ENCODE measurements around the gene TRAPPC3.

TRAPPC3 gene

DNA sequence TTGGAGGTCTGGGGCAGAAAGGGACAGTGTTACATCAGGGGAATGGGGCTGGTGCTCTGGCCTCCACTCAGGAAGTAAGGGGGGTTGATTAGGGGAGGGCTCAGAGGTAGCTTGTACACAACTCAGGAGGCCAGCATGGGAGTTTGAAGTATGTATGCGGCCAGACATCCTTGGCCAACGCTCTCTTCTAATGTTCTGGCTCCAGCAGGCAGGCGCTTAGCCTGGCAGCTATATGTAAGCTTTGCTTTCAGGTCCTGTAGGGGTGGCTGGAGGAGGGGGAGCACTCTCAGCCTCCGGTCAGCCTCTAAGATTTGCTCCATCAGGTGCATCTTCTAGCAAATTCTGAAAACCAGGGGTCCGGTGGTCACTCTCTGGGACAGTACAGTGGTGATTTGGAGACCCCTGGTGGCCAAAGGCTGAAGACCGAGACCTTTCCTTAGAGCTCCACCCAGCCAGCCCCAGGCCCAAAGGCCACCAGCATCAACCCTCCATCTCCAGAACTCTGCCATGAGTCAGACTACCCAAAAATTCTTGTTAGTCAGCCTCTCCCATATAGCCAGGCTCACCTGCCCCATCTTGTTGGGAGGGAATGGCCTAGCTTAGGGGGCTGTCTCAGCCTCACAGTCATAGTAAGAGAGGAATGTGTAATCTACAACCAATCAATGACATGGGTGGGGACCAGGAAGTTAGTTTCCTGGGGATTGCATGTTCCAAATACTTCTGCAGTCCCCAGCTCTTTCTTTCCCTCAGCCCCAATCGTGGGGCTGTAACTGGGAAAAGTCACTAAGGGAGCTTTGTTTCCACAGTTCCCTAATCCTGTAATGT is 14.6 kb downstream of the TRAPPC3 start:
- no peak overlapping the region for H3K4me3 ChIP-seq (ENCODE audit: low read length)
- WGBS, result 65% methylated on average over 7 of the region's 7 CpGs
- H3K36me3 ChIP-seq (ENCODE audit: insufficient read depth, low read length), result peaks cover 23% of the 10 kb centered on the region
- peaks cover 4% of the 10 kb centered on the region; the same call in 1 of the 2 replicates for H3K4me1 ChIP-seq (ENCODE audit: insufficient read depth, low read length)
- no peak overlapping the region for H3K27ac ChIP-seq (ENCODE audit: low read depth, low read length)
- H3K27me3 ChIP-seq (ENCODE audit: insufficient read depth, low read length), result no peaks in the 10 kb centered on the region
- no peaks in the 10 kb centered on the region for H3K9me3 ChIP-seq (ENCODE audit: insufficient read depth, low read depth, low read length)
- no peak overlapping the region for H3K9ac ChIP-seq (ENCODE audit: low read depth, low read length)

DNA sequence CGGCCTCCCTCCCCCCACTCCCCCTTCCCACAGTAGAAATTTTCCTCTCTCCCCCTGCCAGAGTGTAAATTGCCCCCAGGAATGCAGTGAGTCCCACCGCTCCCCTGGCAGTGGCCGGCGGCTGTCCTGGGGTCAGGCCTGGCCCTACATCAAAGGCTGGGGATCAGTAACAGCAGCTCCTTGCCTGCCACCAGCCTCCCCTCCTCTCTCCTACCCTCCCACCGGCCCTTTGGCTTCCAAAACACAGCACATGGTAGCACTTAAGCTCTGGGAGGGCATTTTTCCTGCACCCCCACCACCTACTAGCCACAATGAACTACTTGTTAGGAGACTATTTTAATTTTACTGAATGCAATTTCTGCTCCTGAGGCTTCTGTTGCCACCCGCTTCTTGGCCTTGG is 15.3 kb downstream of the TRAPPC3 start:
- 57% methylated on average over 6 of the region's 6 CpGs for WGBS
- H3K9me3 ChIP-seq (ENCODE audit: insufficient read depth, low read depth, low read length), result no peaks in the 10 kb centered on the region
- H3K36me3 ChIP-seq (ENCODE audit: insufficient read depth, low read length), result peaks cover 20% of the 10 kb centered on the region
- H3K4me1 ChIP-seq (ENCODE audit: insufficient read depth, low read length), result peaks cover 4% of the 10 kb centered on the region; the same call in 1 of the 2 replicates
- H3K27me3 ChIP-seq (ENCODE audit: insufficient read depth, low read length), result no peaks in the 10 kb centered on the region
- no peak overlapping the region for H3K27ac ChIP-seq (ENCODE audit: low read depth, low read length)
- H3K4me3 ChIP-seq (ENCODE audit: low read length), result no peak overlapping the region
- no peak overlapping the region for H3K9ac ChIP-seq (ENCODE audit: low read depth, low read length)

DNA sequence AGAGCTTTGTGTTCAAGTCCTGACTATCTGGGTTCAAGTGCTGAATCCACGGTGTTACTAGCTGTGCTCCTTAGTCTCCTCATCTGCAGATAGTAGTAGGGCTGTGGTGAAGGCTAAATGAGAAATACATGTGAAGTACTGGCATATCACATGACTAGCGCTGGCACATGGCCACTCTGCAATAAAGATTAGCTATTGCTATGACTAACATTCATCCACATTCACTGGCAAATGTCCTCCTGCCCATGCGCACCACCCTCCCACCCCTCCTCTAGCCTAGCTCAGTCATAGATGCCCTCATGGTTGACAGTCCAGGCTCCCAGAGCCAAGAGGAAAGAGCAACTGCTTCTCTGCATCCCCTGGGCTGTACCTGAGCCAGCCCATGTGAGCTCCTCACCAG is 15.8 kb downstream of the TRAPPC3 start:
- Histone ChIP-seq H3K27me3 (ENCODE audit: insufficient read depth, low read length) (no peaks in the 10 kb centered on the region), H3K9me3 (ENCODE audit: insufficient read depth, low read depth, low read length) (no peaks in the 10 kb centered on the region), H3K4me3 (ENCODE audit: low read length) (no peak overlapping the region), H3K9ac (ENCODE audit: low read depth, low read length) (no peak overlapping the region), H3K4me1 (ENCODE audit: insufficient read depth, low read length) (peaks cover 4% of the 10 kb centered on the region; the same call in 1 of the 2 replicates), H3K27ac (ENCODE audit: low read depth, low read length) (no peak overlapping the region), H3K36me3 (ENCODE audit: insufficient read depth, low read length) (peaks cover 18% of the 10 kb centered on the region)
- WGBS, result 94% methylated on average over 3 of the region's 3 CpGs

DNA sequence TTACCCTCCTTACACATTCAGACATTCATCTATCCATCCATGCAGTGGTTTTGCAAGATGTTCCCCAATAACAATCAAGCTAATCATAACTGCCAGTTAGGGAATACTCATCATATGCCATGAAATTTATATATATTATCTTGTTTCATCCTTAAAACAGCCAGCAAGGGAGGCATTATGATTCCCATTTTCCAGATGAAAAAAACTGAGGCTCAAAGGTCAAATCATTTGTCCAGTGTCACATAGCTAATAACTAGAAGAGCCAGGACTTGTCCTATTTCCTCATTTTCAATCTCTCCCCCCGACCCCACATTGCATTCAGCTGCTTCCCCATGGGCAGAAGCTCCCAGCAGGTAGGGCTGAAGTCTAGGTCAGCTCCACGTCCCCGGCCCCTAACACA is 17.3 kb downstream of the TRAPPC3 start:
- H3K9ac ChIP-seq (ENCODE audit: low read depth, low read length), result no peak overlapping the region

DNA sequence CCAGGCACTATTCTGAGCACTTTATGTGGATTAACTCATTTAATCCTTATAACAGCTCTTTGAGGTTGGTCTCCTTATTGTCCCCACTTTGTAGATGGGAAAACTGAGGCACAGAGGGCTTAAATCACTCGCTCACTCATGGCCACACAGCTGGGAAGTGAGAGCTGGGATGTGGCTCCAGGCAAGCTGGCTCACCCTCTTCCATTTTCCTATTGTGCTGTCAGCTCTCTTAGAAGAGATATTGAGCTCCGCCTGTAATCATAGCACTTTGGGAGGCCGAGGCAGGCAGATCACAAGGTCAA is 20.4 kb downstream of the TRAPPC3 start:
- Histone ChIP-seq H3K4me3 (ENCODE audit: low read length) (no peak overlapping the region), H3K27me3 (ENCODE audit: insufficient read depth, low read length) (peaks cover 27% of the 10 kb centered on the region)
- WGBS, result 91% methylated on average over 3 of the region's 3 CpGs

More for the DNA sequence above, 17.3 kb downstream of the TRAPPC3 start:
- Histone ChIP-seq H3K27me3 (ENCODE audit: insufficient read depth, low read length) (no peaks in the 10 kb centered on the region), H3K4me1 (ENCODE audit: insufficient read depth, low read length) (peaks cover 4% of the 10 kb centered on the region; the same call in 1 of the 2 replicates), H3K27ac (ENCODE audit: low read depth, low read length) (no peak overlapping the region), H3K9me3 (ENCODE audit: insufficient read depth, low read depth, low read length) (no peaks in the 10 kb centered on the region), H3K36me3 (ENCODE audit: insufficient read depth, low read length) (peaks cover 4% of the 10 kb centered on the region; the same call in 1 of the 2 replicates), H3K4me3 (ENCODE audit: low read length) (no peak overlapping the region)
- 87% methylated on average over 3 of the region's 3 CpGs for WGBS

DNA sequence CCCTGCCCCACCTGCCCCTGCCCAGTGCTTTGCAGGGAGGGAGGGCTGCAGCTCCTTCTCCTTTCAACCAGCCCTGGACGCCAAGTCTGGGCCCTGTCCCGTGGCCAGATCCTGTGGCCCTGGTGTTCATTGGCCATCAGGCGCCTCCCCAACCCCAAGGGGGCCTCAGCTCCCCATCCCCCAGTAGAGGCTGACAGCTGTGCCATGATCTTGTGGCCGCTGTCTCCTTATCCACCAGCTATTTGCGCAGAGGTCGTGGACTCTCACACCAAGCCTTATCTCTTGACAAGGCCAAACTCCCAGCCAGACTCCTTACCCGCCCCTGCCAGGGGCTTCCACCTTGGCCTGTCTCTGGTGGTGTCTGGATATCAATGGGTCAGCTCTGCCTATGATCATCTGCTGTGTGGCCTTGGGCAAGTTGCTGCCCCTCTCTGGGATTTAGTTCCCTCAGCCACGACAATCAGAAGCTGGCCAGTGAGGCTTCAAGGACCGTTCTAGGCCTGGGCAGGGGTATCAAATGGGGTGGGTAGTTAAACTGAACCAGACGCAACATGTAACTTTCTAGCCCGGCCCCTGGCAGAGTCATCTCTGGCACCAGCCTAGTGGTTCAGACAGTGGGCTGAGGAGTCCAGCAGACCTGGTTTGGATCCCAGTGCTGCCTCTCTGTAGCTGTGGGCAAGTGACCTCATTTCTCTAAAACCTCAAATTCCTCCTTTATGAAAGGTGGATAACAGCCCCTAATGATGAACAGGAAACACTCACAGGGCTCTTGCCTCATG is 21.0 kb downstream of the TRAPPC3 start:
- no peaks in the 10 kb centered on the region for H3K9me3 ChIP-seq (ENCODE audit: insufficient read depth, low read depth, low read length)
- no peak overlapping the region for H3K9ac ChIP-seq (ENCODE audit: low read depth, low read length)
- H3K27ac ChIP-seq (ENCODE audit: low read depth, low read length), result no peak overlapping the region
- peaks cover 32% of the 10 kb centered on the region for H3K27me3 ChIP-seq (ENCODE audit: insufficient read depth, low read length)
- no peaks in the 10 kb centered on the region for H3K36me3 ChIP-seq (ENCODE audit: insufficient read depth, low read length)
- H3K4me1 ChIP-seq (ENCODE audit: insufficient read depth, low read length), result no peaks in the 10 kb centered on the region
- no peak overlapping the region for H3K4me3 ChIP-seq (ENCODE audit: low read length)
- 86% methylated on average over 11 of the region's 11 CpGs for WGBS

More for the DNA sequence above, 20.4 kb downstream of the TRAPPC3 start:
- H3K27ac ChIP-seq (ENCODE audit: low read depth, low read length), result no peak overlapping the region
- H3K9ac ChIP-seq (ENCODE audit: low read depth, low read length), result no peak overlapping the region
- no peaks in the 10 kb centered on the region for H3K36me3 ChIP-seq (ENCODE audit: insufficient read depth, low read length)
- H3K4me1 ChIP-seq (ENCODE audit: insufficient read depth, low read length), result no peaks in the 10 kb centered on the region
- H3K9me3 ChIP-seq (ENCODE audit: insufficient read depth, low read depth, low read length), result no peaks in the 10 kb centered on the region

DNA sequence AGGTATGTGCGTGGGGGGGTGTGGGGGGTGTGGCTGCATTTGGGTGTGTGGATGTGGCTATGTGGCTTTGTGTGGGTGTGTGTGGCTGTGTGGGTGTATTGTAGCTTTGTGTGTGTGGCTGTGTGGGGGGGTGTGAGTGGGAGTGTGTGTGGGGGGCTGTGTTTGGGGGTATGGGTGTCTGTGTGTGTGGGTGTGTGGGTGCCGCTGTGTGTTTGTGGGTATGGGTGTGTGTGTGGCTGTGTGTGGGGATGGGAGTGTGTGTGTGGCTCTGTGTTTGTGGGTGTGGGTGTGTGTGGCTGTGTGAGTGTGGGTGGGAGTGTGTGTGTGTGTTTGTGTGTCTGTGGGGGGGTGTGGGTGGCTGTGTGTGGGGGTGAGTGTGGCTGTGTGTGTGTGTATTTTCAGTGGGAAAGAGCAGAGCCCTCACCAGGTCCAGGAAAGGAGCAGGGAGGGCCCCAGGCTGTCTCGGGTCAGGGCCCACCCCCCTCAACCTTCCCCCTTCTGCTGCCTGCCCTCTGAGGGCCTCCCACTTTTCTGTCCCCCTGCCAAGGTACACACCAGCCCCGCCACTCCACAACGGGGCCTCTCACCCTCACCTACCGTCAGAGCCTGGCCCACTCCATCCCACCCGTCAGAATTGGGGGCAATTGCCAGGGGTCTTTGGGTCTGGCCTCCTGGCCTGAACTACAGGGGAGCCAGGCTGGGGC is 22.3 kb downstream of the TRAPPC3 start:
- WGBS, result 90% methylated on average over 7 of the region's 7 CpGs
- Histone ChIP-seq H3K36me3 (ENCODE audit: insufficient read depth, low read length) (no peaks in the 10 kb centered on the region), H3K4me1 (ENCODE audit: insufficient read depth, low read length) (no peaks in the 10 kb centered on the region), H3K9me3 (ENCODE audit: insufficient read depth, low read depth, low read length) (no peaks in the 10 kb centered on the region), H3K9ac (ENCODE audit: low read depth, low read length) (no peak overlapping the region), H3K4me3 (ENCODE audit: low read length) (no peak overlapping the region), H3K27me3 (ENCODE audit: insufficient read depth, low read length) (peaks cover 42% of the 10 kb centered on the region), H3K27ac (ENCODE audit: low read depth, low read length) (no peak overlapping the region)

DNA sequence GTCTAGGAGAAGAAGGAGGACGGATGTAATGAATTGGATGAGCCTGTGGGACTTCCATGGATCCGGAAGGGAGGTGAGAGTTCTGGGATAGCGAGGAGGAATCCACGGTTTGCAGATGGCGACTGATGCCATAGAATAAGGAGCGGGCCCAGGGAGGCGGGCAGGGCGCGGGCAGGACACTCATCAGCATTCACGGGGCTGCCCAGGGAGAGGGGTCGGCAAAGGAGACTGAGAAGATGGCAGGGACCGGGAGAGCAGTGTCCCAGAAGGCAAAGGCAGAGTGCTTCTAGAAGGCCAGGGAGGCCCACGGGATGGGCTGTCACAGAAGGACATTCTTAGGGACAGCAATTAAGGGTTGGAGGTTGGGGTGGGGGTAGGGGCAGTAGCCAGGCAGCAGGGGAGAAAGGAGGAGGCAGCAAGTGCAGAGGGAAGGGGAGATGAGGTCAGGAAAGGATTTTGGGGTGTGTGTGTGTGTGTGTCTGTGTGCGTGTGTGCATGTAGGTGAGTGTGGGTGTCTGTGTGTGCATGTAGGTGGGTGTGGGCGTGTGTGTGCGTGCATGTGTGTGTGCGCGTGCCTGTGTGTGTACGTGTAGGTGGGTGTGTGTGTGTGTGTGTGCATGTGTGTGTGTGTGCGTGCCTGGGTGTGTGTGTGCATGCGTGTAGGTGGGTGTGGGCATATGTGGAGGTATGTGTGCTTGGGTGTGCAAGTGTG is 23.1 kb downstream of the TRAPPC3 start:
- H3K4me3 ChIP-seq (ENCODE audit: low read length), result no peak overlapping the region
- no peaks in the 10 kb centered on the region for H3K9me3 ChIP-seq (ENCODE audit: insufficient read depth, low read depth, low read length)
- no peaks in the 10 kb centered on the region for H3K36me3 ChIP-seq (ENCODE audit: insufficient read depth, low read length)
- 82% methylated on average over 21 of the region's 21 CpGs for WGBS
- peaks cover 42% of the 10 kb centered on the region for H3K27me3 ChIP-seq (ENCODE audit: insufficient read depth, low read length)
- no peak overlapping the region for H3K9ac ChIP-seq (ENCODE audit: low read depth, low read length)
- H3K27ac ChIP-seq (ENCODE audit: low read depth, low read length), result no peak overlapping the region
- no peaks in the 10 kb centered on the region for H3K4me1 ChIP-seq (ENCODE audit: insufficient read depth, low read length)

DNA sequence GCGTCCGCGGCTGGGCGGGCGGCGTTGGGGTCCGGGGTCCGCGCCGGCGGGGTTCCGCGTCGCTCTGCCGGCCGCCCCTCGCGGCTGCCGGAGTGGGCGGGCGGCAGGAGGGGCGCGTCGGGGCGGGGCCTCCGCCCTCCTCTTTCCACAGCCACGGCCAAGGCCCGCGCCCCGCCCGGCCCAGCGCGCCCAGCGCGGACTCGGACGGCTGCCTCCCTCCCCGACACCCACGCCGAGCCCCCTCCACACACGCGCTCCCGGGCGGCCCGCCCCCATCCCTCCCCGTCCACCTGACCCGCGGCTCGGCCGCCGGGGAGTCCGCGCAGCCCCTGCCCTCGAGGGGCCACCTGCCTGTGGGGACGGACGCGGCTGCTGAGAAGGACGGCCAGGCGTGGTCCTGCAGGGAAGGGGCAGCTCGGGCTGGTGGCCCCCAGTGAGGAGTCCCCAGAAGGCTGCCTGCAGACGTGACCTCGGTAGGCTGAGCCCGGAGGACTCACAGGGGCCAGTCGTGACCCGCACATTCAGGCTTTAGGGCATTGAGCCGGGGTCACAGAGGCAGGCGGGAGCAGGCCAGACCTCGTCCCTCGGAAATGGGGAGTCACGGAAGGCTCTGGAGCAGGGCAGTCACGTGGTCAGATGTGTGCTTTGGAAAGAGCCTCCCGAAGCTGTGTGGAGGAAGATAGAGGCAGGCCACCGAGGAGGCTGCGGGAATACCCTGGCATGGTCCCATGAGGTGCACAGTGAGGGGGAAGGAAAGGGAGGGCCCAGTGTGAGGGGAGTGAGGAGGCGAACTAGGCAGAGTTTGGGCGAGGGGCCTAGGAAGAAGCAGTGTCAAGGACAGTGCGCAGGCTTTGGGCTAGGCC is 23.9 kb downstream of the TRAPPC3 start, which contains the start of gene COL8A2:
TSS of gene COL8A2 (minus strand) at position 94 of the 863 bp plus-strand sequence. CDS start 24,980 bp downstream, outside the sequence.
- Histone ChIP-seq H3K27me3 (ENCODE audit: insufficient read depth, low read length) (peaks cover 42% of the 10 kb centered on the region), H3K36me3 (ENCODE audit: insufficient read depth, low read length) (no peaks in the 10 kb centered on the region), H3K4me1 (ENCODE audit: insufficient read depth, low read length) (no peaks in the 10 kb centered on the region), H3K4me3 (ENCODE audit: low read length) (peak within 1 kb of the TSS; percentile 46), H3K27ac (ENCODE audit: low read depth, low read length) (no peak within 1 kb of the TSS), H3K9me3 (ENCODE audit: insufficient read depth, low read depth, low read length) (no peaks in the 10 kb centered on the region), H3K9ac (ENCODE audit: low read depth, low read length) (no peak within 1 kb of the TSS)
- 15% methylated on average over 77 of the region's 77 CpGs for WGBS
